Endothelial cell of umbilical vein (primary cell): Measurements from ENCODE around the gene LIM2. TPM values are rescaled to one million over a fixed set of nuclear protein-coding genes. Genes with fewer than 3 reads are reported as not detected.

Source experiments
- BruUV-seq: library from RNA; stranded (reverse); fragments of 400-500 nt; replicated peaks from 2 replicates; lab custom pipeline; 2021; lab: Mats Ljungman, UMichigan
- CTCF ChIA-PET: fragments of 300-600, 350-600 bp; sonication (Branson Sonifier 250); formaldehyde crosslinking; loops from one replicate; lab custom pipeline; 2021; ENCODE audit warnings: antibody characterized with exemption, inconsistent platforms; lab: Charles Lee
- POLR2A ChIA-PET: fragments of 300-600, 350-600 bp; sonication (Branson Sonifier 250); formaldehyde crosslinking; loops from one replicate; lab custom pipeline; 2021; ENCODE audit warnings: antibody characterized with exemption, inconsistent platforms; lab: Charles Lee
- DNase-seq: peaks from one replicate; pipeline ENCODE4 v3.0.0-alpha.2; 2011; ENCODE audit warnings: low read depth, low spot score
- FAIRE-seq: peaks from 2 replicates; lab custom pipeline; 2011; peaks lifted over from hg19 to GRCh38; lab: Jason Lieb, UNC
- H2AFZ ChIP-seq: 2 replicates; pipeline ENCODE4 v1.6.0; 2012; ENCODE audit warnings: low read depth, low read length, control low read depth, inconsistent platforms
- H3K27ac ChIP-seq: 2 replicates; pipeline ENCODE4 v1.5.1; 2011; ENCODE audit warnings: low read depth, mild to moderate bottlenecking, control low read depth, low read length, moderate library complexity; ENCODE audit not compliant: insufficient read depth
- H3K27me3 ChIP-seq, 2 experiments: 2 replicates each; pipeline versions ENCODE4 v1.6.0 to v1.6.1; 2011; ENCODE audit warnings: low read length in 2 of 2, mixed read lengths in 1 of 2; ENCODE audit not compliant: control insufficient read depth in 2 of 2, insufficient read depth in 2 of 2
- H3K36me3 ChIP-seq, 2 experiments: 2 replicates in 1 of 2; 3 replicates in 1 of 2; pipeline ENCODE4 v1.5.1; 2011; ENCODE audit warnings: low read length in 2 of 2, mild to moderate bottlenecking in 1 of 2, moderate library complexity in 1 of 2; ENCODE audit not compliant: control insufficient read depth in 2 of 2, insufficient read depth in 2 of 2; ENCODE audit errors: extremely low read depth in 1 of 2
- H3K4me1 ChIP-seq: 3 replicates; pipeline ENCODE4 v1.5.1; 2011; ENCODE audit warnings: mild to moderate bottlenecking, low read length; ENCODE audit not compliant: control insufficient read depth, insufficient read depth; ENCODE audit errors: extremely low read depth
- H3K4me2 ChIP-seq: 2 replicates; pipeline ENCODE4 v1.6.1; 2011; ENCODE audit warnings: low read length, control low read depth, mixed read lengths; ENCODE audit not compliant: insufficient read depth
- H3K4me3 ChIP-seq, 3 experiments: fragments of 200-600 bp in 1 of 3; sonication (generic), shearing (Covaris generic) in 1 of 3; replicated peaks in 1 of 3; 2 replicates each; pipeline ENCODE4 v1.5.1; 2011 to 2016; ENCODE audit warnings: control low read depth in 3 of 3, low read length in 3 of 3, mild to moderate bottlenecking in 2 of 3, inconsistent platforms in 1 of 3, low read depth in 1 of 3, moderate library complexity in 1 of 3; ENCODE audit not compliant: insufficient read depth in 1 of 3
- H3K79me2 ChIP-seq: 2 replicates; pipeline ENCODE4 v1.6.0; 2012; ENCODE audit warnings: low read length, inconsistent platforms; ENCODE audit not compliant: control insufficient read depth, insufficient read depth
- H3K9ac ChIP-seq: replicated peaks from 2 replicates; pipeline ENCODE3; 2011; ENCODE audit warnings: low read length, control low read depth; ENCODE audit not compliant: insufficient read depth; ENCODE audit errors: extremely low read depth
- H3K9me1 ChIP-seq: replicated peaks from 3 replicates; pipeline ENCODE4 v1.6.0; 2011; ENCODE audit warnings: mild to moderate bottlenecking, low read length; ENCODE audit not compliant: control insufficient read depth, insufficient read depth; ENCODE audit errors: extremely low read depth
- H3K9me3 ChIP-seq: replicated peaks from 2 replicates; pipeline ENCODE4 v1.5.1; 2012; ENCODE audit warnings: low read length, inconsistent platforms; ENCODE audit not compliant: control insufficient read depth, insufficient read depth
- H4K20me1 ChIP-seq: replicated peaks from 2 replicates; pipeline ENCODE3; 2011; ENCODE audit warnings: mild to moderate bottlenecking, low read length; ENCODE audit not compliant: control insufficient read depth, insufficient read depth; ENCODE audit errors: extremely low read depth
- CTCF ChIP-seq, 2 donors: IDR thresholded peaks; 1 replicate in 1 of 2; 2 replicates in 1 of 2; pipeline ENCODE4 v1.5.1; 2011; ENCODE audit warnings: low read length in 2 of 2, mild to moderate bottlenecking in 2 of 2, moderate library complexity in 2 of 2, control low read depth in 1 of 2, inconsistent platforms in 1 of 2, low read depth in 1 of 2; ENCODE audit not compliant: insufficient read depth in 1 of 2; ENCODE audit errors: extremely low read depth in 1 of 2
- EZH2 ChIP-seq: IDR thresholded peaks from 2 replicates; pipeline ENCODE4 v1.6.1; 2012; ENCODE audit warnings: borderline replicate concordance, low read depth, mild to moderate bottlenecking, moderate library complexity, low read length, inconsistent platforms; ENCODE audit not compliant: severe bottlenecking
- FOS ChIP-seq: IDR thresholded peaks from 2 replicates; pipeline ENCODE4 v1.6.1; 2011; ENCODE audit warnings: mild to moderate bottlenecking, low read length, moderate library complexity, borderline replicate concordance; ENCODE audit not compliant: insufficient read depth
- GATA2 ChIP-seq: IDR thresholded peaks from 2 replicates; pipeline ENCODE4 v1.7.0; 2011; ENCODE audit warnings: low read depth, mild to moderate bottlenecking, moderate library complexity, mixed read lengths, low read length; ENCODE audit not compliant: insufficient read length, insufficient read depth
- JUN ChIP-seq: IDR thresholded peaks from 2 replicates; pipeline ENCODE4 v1.6.1; 2011; ENCODE audit warnings: borderline replicate concordance, low read depth; ENCODE audit not compliant: insufficient read length, insufficient read depth
- MAX ChIP-seq: IDR thresholded peaks from 2 replicates; pipeline ENCODE4 v1.6.1; 2011; ENCODE audit not compliant: insufficient read depth, insufficient read length
- MYC ChIP-seq: IDR thresholded peaks from one replicate; pipeline ENCODE4 v1.6.1; 2011; ENCODE audit warnings: mild to moderate bottlenecking, low read depth, low read length
- POLR2A ChIP-seq: IDR thresholded peaks from 2 replicates; pipeline ENCODE4 v1.6.1; 2012; ENCODE audit warnings: low read depth, mild to moderate bottlenecking, control low read depth, low read length
- POLR2AphosphoS5 ChIP-seq: IDR thresholded peaks from 2 replicates; pipeline ENCODE4 v1.6.1; 2012; ENCODE audit warnings: low read depth, mild to moderate bottlenecking, control low read depth, low read length, moderate library complexity; ENCODE audit not compliant: insufficient read depth
- dilution Hi-C: fragments of 300-500 bp; cut with MboI; formaldehyde crosslinking; loops from one replicate; pipeline ENCODE4 v1.15.0; 2019; ENCODE audit warnings: low sequenced_read_pairs; ENCODE audit not compliant: extremely low pct_ligation_motif_present
- intact Hi-C: fragments of 100-400 bp; cut with micrococcal nuclease; formaldehyde crosslinking; loops from one replicate; pipeline ENCODE4 v1.10.0; 2022
- polyA plus RNA-seq, 4 experiments: library from polyadenylated mRNA; depleted of rRNA in 3 of 4; stranded (reverse) in 3 of 4; unstranded in 1 of 4; fragments of >200 nt; gene quantifications; 2 replicates each; pipeline versions ENCODE4 v1.2.1 to v1.2.3, GENCODE V29; 2011 to 2012; ENCODE audit warnings: missing spikeins in 1 of 4
- total RNA-seq: library from RNA; stranded (reverse); gene quantifications from 2 replicates; pipeline ENCODE4 v1.2.3, GENCODE V29; 2021

Gene LIM2
- total and polyA plus RNA-seq, 2 donors (not counting 3 experiments of a cell fraction or from before 2014, with no cell fraction given): not detected

GRCh38 chr19:51367565-51368365, 20.0 kb downstream of the LIM2 start:
- Histone ChIP-seq H3K4me2 (peak overlapping the region; percentile 75), H3K9ac (peak overlapping the region; percentile 28), H3K27ac (peak overlapping the region; percentile 19), H3K4me3 (peak overlapping the region; percentile 6 to 63 (median 53)), H2AFZ (peak overlapping the region; percentile 64), H4K20me1 (no peaks in the 10 kb centered on the region), H3K4me1 (peaks cover 15% of the 10 kb centered on the region), H3K27me3 (no peaks in the 10 kb centered on the region), H3K36me3 (no peaks in the 10 kb centered on the region), H3K9me3 (no peaks in the 10 kb centered on the region), H3K79me2 (peaks cover 5% of the 10 kb centered on the region), H3K9me1 (no peaks in the 10 kb centered on the region)
- CTCF ChIA-PET: interaction anchor here (0.7 to 1.8 kb wide), 4 partner anchors 11 to 293 kb away, joined by 3 to 23 read pairs (median 5); no protein-coding TSS in a partner anchor
- dilution Hi-C loops: no loop called here
- no peak for TF ChIP-seq GATA2
- TF ChIP-seq CTCF (IDR thresholded peaks at IDR 0.05; ENCODE audit: extremely low read depth in 1 of 2, insufficient read depth in 1 of 2, low read depth in 1 of 2, low read length in 2 of 2): no peak
- TF ChIP-seq MYC: no peak
- TF ChIP-seq FOS: no peak
- no peak for TF ChIP-seq JUN
- TF ChIP-seq MAX: no peak
- no peak for TF ChIP-seq EZH2
- TF ChIP-seq POLR2AphosphoS5: peak; percentile 21
- peak; percentile 50 for TF ChIP-seq POLR2A
- FAIRE-seq (peak; percentile 99), DNase-seq (peak; percentile 99)
- intact Hi-C loops: loop anchor here (1.0 to 5.0 kb wide), 6 partner anchors 27 to 322 kb away; partner anchors contain the start of gene CTU1
- no TSS peak for BruUV-seq
- POLR2A ChIA-PET: interaction anchor here (1.7 kb wide), 1 partner anchor 28 kb away, joined by 8 read pairs; no protein-coding TSS in a partner anchor
